GM10248 (cell line): ENCODE measurements around the gene PDE3A.
"Not testable (repeated sequence)": the region's sequence is repeated elsewhere in the genome, so short reads cannot be mapped to it uniquely, and the experiment has no call there.

Source experiments
- CTCF ChIA-PET: fragments of 300-600 bp; sonication (Branson Sonifier 250); formaldehyde crosslinking; extraction: SDS; loops from one replicate; lab custom pipeline; 2021; ENCODE audit warnings: antibody characterized with exemption; lab: Yijun Ruan, JAX
- POLR2A ChIA-PET: fragments of 350-650 bp; sonication (Branson Sonifier 250); formaldehyde crosslinking; extraction: SDS; loops from one replicate; lab custom pipeline; 2020; ENCODE audit warnings: antibody characterized with exemption; lab: Yijun Ruan, JAX
- DNase-seq: peaks from one replicate; pipeline ENCODE4 v3.0.0; 2012; ENCODE audit errors: extremely low spot score
- CTCF ChIP-seq: IDR thresholded peaks from 2 replicates; pipeline ENCODE4 v1.5.1; 2012; ENCODE audit warnings: mild to moderate bottlenecking, low read depth; ENCODE audit errors: extremely low read depth, missing control alignments, control extremely low read depth

PDE3A gene

GRCh38 chr12:20528208-20528607 is 159.9 kb downstream of the PDE3A start:
- POLR2A ChIA-PET = no interaction called here
- DNase-seq = no peak
- no peak for TF ChIP-seq CTCF
- CTCF ChIA-PET = no interaction called here

GRCh38 chr12:20546267-20546666 is 177.9 kb downstream of the PDE3A start:
- no peak for TF ChIP-seq CTCF
- no peak for DNase-seq
- POLR2A ChIA-PET = no interaction called here
- CTCF ChIA-PET = interaction anchor here (1.4 kb wide), 1 partner anchor 11 kb away, joined by 5 read pairs; no protein-coding TSS in a partner anchor

- TF ChIP-seq CTCF = no peak
- no peak for DNase-seq
- ChIA-PET CTCF (interaction anchor here (1.4 kb wide), 1 partner anchor 9 kb away, joined by 5 read pairs; no protein-coding TSS in a partner anchor), POLR2A (no interaction called here)
These were observed 179.7 kb downstream of the PDE3A start for GRCh38 chr12:20547816-20548575.

GRCh38 chr12:20548611-20549010 is 180.3 kb downstream of the PDE3A start:
- CTCF ChIA-PET = no interaction called here
- DNase-seq = no peak
- TF ChIP-seq CTCF = no peak
- POLR2A ChIA-PET = no interaction called here

GRCh38 chr12:20549108-20549719 is 180.9 kb downstream of the PDE3A start:
- DNase-seq = no peak
- ChIA-PET POLR2A (no interaction called here), CTCF (no interaction called here)
- TF ChIP-seq CTCF = no peak

GRCh38 chr12:20551742-20552442 is 183.6 kb downstream of the PDE3A start:
- POLR2A ChIA-PET, CTCF ChIA-PET, DNase-seq: not testable (repeated sequence)

- CTCF ChIA-PET = not testable (repeated sequence)
- POLR2A ChIA-PET = interaction anchor here (0.6 kb wide), 1 partner anchor 9 kb away, joined by 3 read pairs; no protein-coding TSS in a partner anchor
These were observed 184.2 kb downstream of the PDE3A start for GRCh38 chr12:20552586-20552985.

More at GRCh38 chr12:20552586-20552985, 184.2 kb downstream of the PDE3A start:
- not testable (repeated sequence) for DNase-seq
